Measurements from ENCODE around the gene MXD3.
"Not testable (repeated sequence)": the region's sequence is repeated elsewhere in the genome, so short reads cannot be mapped to it uniquely, and the experiment has no call there.

MXD3 gene
- total RNA-seq = 2.5 to 8.5 (median 8.1) reads per million in 3 experiments

GRCh38 chr5:177311723-177312648 lies at the start of gene MXD3:
Gene MXD3 (minus strand): TSS chr5:177311898. CDS start chr5:177311830, 68 bp downstream.
- peak; percentile 91 for DNase-seq

- DNase-seq = not testable (repeated sequence)
Measured at GRCh38 chr5:177360740-177361139, 49.0 kb upstream of the MXD3 start.

GRCh38 chr5:177359860-177360259 lies 48.2 kb upstream of the MXD3 start:
- DNase-seq = no peak

GRCh38 chr5:177359451-177359851 lies 47.8 kb upstream of the MXD3 start:
- DNase-seq = no peak

- no peak for DNase-seq
Measured at GRCh38 chr5:177358370-177358819, 46.7 kb upstream of the MXD3 start.

- peak; percentile 90 for DNase-seq
Measured at GRCh38 chr5:177357459-177358351, 46.0 kb upstream of the MXD3 start, which contains the start of gene RGS14. Gene RGS14 (plus strand): TSS chr5:177357924. CDS start chr5:177358025, 101 bp downstream.

- no peak for DNase-seq
Measured at GRCh38 chr5:177357146-177357458, 45.4 kb upstream of the MXD3 start.

- DNase-seq = no peak
Measured at GRCh38 chr5:177356746-177357145, 45.0 kb upstream of the MXD3 start.

GRCh38 chr5:177355868-177356168 lies 44.1 kb upstream of the MXD3 start:
- DNase-seq = no peak

- no peak for DNase-seq
Measured at GRCh38 chr5:177355162-177355867, 43.6 kb upstream of the MXD3 start.

- no peak for DNase-seq
Measured at GRCh38 chr5:177354711-177355110, 43.0 kb upstream of the MXD3 start.

GRCh38 chr5:177354256-177354655 lies 42.6 kb upstream of the MXD3 start:
- DNase-seq = no peak

- DNase-seq = no peak
Measured at GRCh38 chr5:177353093-177353492, 41.4 kb upstream of the MXD3 start.

- peak; percentile 93 for DNase-seq
Measured at GRCh38 chr5:177351392-177352329, 40.0 kb upstream of the MXD3 start, which contains the start of gene LMAN2. Gene LMAN2 (minus strand): TSS chr5:177351668. CDS start chr5:177351647, 21 bp downstream.

GRCh38 chr5:177350776-177351391 lies 39.2 kb upstream of the MXD3 start:
- no peak for DNase-seq

- no peak for DNase-seq
Measured at GRCh38 chr5:177349762-177350161, 38.1 kb upstream of the MXD3 start.

GRCh38 chr5:177349362-177349647 lies 37.6 kb upstream of the MXD3 start:
- DNase-seq = no peak

GRCh38 chr5:177347699-177348098 lies 36.0 kb upstream of the MXD3 start:
- no peak for DNase-seq

- no peak for DNase-seq
Measured at GRCh38 chr5:177346820-177347219, 35.1 kb upstream of the MXD3 start.

GRCh38 chr5:177344891-177345290 lies 33.2 kb upstream of the MXD3 start:
- DNase-seq = no peak

GRCh38 chr5:177343777-177344176 lies 32.1 kb upstream of the MXD3 start:
- DNase-seq = no peak
